Activated T-helper 1 cell treated with Interleukin-2 at 50 U/mL for 16 hours (primary cell): ENCODE measurements around the gene SSBP1.
"Not testable (repeated sequence)": the region's sequence is repeated elsewhere in the genome, so short reads cannot be mapped to it uniquely, and the experiment has no call there.

ENCODE experiments used
- DNase-seq: peaks from one replicate; pipeline ENCODE4 v3.0.0-alpha.2; 2020; ENCODE audit warnings: low read depth

The SSBP1 gene

DNA sequence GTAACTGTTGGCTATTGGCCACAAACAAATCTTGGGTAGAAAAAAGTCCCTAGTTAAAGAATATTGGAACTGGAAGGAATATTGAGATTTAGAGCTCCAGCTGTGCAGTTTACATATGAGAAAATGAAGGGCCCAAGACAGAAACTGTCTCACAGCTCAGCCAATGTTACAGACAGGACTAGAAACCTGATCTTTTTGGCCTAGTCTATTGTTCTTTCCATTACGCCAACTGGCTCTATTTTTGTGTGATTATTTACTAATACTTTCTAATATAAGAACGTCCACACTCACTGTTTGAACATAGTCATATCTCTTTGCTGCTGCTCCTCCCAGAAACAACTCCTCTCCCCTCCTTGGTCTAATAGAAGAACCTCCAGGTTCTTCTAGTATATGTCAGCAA, 28.8 kb upstream of the SSBP1 start:
- no peak for DNase-seq

DNA sequence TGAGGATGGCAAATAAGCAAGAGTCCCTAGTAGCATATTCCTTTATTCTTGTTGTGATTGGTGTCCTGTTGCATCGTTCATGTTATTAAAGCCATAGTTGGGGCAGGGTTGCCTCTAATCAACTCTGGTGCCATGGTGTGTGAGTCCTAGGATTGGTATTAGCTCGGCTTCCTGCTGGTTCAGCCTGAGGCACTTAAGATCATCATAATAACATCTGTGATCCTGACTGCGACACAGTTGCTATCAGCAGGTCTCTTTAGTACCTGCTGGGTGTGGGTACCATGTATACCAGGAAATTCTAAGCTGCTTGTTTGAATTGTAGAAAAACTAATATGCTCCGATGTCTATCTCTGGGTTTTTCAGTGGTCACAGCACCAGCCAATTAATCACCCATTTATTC, 28.4 kb upstream of the SSBP1 start:
- no peak for DNase-seq

DNA sequence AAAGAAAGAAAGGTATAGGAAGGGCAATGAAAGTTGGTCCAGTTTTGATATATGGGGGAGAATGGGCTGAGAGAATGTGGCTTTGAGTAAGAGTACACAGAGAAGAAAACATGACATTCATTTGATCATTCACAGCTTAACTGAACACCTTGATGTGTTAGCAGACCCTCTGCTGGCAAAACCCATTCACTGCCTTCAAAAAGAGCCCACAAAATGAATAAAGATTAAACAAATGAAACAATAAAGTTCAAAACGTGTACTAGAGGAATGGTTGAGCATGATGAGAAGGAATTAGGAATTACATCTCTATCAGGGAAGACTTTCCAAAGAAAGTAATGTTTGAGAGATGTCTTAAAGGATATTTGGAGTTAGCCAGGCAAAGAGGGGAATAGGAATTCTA, 27.9 kb upstream of the SSBP1 start:
- no peak for DNase-seq

DNA sequence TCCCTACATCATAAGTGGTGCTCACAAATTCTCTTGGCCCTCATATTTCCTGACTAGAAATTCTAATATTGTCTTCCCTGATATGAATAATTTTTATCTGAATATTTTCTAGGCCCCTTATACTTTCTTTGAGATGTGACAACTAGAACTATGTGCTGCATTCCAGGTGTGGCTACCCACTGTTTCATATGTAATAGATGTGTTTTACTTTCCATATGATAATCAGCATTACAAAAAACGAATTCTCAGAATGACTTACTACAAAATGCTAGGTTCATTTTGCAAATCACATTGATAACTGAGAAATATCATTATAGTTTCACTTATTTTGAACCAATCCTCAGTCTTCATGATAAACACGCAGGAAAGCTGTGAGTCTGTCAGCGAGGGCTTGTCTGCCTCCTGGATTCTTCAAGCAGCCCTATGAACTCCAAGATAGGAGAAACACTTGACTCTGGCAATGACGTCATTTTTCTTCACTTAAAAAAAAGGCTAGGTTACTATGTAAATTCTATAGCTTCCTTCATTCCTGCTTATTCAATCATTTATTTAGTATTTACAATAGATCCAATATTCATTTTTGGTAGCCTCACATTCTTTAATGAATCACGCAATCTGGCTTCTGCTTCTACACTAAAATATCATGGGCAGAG, 25.4 kb upstream of the SSBP1 start:
- no peak for DNase-seq

DNA sequence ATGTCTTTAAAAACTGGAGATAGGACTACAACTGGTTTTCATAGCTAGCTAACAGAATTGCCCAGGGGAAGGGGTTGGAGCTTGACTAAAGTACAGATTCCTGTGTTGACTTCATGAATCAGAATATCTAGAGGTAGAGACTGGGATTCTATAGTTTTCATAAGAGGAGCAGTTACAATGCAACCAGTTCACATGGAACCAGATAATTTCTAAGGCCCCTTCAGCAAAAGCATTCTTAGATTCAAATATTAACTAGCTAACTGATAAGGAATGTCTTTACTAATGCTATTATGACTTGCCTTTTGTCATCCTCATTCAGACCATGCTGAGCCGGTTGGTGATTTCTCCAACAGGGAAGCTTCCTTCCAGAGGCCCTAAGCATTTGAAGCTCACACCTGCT, 24.3 kb upstream of the SSBP1 start:
- no peak for DNase-seq

DNA sequence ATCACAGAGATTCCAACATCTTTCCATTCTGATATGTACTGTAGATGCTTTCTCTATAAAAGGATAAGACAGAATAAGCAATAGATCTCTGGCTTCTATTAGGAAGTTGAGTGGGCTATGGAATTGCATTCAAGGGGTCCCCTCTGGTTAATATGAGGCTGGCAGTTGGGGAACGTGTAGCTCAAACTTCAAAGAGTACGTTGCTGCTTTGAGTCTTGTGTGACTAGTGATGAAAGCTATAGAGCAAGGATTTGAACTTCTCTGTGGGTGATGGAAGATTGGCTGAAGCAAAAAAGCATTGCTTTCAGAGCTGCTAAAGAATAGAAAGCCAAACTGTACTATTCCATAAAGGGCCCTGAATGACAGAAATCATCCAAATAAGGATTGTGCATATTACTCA, 23.6 kb upstream of the SSBP1 start:
- DNase-seq: no peak

DNA sequence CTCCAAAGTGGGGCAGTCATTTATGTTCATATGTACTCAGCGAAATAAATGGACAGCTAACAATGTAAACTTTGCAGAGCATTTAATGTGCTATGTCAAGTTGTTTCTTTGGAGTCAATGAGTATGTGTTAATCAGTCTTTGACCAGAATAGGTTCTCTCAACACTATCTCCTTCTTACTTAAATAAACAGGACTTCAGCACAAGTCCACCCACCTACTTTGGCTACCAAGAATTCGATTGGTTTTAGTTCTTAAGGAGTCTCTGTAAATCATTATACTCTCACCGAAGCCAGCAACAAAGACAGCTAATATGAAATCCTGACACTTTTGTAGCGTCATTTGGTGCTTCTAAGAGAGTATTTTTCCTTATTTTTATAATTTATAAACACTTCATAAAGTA, 23.1 kb upstream of the SSBP1 start:
- DNase-seq: no peak

DNA sequence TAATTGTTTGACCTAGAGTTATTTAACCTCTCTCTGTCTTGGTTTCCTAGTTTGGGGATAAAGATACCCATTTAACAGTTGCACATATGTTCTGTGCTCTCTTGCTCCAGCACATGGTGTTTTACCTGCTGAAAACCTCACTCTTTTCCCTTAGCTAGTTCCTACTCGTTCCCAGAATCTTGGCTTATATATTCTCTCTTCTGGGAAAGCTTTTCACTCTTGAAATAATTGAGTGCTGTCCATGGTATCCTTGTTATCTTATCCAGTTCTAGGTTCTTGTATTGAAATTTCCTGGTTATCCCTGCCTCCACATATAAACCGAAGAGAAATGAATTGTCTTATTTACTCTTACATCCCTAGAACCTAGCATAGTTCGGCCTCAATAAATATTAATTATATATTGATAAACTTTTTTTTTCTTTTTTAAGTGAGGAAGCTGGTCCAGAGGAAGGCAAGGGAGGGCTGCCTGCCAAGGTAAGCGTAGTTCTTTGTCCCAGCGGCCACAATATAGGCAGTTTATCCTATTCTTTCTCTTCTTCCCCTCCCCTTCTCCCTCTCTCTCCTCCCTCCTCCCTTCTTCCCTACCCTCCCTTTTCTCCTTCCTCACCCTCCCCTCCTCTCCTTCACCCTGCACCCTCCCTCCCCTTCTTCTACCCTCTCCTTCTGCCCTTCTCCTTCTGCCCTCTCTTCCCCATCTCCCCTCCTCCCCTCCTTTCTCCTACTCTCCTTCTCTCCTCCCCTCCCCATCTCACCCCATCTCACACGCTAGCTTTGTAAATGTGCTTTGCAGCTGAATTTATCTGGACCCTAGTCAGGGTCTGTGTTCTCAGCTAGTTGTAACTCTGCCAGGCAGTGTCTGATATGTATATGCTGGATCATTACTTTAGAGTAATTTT, 22.1 kb upstream of the SSBP1 start:
- DNase-seq: no peak

DNA sequence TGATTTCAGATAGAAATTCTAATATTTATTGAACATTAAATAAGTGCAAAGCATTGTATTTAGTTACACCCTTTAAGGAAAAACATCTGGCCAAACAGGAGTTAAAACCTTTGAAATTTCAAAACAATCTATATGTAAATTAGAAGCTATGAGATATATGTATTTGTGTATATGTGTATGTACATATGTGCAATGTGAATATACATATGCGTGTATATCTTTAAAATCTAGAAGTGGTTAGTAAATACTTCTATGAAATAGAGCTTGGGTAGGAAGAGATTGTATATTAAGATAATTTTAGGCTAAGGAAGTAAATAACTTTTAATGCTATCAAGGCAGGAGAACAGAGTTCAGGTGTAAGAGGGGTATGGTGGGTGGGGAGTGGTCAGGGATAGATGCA, 20.7 kb upstream of the SSBP1 start:
- no peak for DNase-seq

DNA sequence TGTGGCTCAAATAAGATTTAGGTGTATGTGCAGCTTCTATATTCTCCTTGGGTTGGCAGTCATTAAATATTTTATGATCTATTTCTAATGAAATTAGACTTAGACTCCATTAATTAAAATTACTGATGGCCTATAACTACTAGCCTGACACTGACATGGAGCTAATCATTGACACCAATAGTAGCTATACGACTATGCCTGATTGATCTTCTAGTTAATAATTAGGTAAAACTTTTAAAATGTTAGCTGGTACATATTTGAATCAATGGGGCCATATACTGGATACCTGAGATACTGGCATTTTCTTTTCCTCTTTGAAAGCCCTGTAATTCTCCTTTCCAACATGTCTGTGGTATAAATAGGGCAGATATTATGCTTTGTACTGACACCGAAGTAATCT, 15.6 kb upstream of the SSBP1 start:
- no peak for DNase-seq

DNA sequence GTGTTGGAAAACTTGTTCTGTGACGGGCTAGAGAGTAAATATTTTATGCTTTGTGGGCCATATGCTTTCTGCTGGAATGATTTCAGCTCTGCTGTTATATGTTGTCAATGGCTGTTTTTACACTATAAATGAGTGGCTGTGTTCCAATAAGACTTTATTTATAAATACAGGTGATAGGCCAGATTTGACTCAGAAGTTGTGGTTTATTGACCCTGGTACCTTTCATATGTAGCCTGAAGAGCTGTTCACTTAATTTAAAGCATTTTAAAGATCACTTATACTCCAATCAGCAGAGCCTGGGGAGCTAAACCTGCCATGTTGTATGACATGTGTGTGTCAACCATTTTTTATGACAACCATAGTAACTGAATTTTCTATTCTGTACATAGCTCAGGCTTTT, 9.1 kb upstream of the SSBP1 start:
- DNase-seq: no peak

DNA sequence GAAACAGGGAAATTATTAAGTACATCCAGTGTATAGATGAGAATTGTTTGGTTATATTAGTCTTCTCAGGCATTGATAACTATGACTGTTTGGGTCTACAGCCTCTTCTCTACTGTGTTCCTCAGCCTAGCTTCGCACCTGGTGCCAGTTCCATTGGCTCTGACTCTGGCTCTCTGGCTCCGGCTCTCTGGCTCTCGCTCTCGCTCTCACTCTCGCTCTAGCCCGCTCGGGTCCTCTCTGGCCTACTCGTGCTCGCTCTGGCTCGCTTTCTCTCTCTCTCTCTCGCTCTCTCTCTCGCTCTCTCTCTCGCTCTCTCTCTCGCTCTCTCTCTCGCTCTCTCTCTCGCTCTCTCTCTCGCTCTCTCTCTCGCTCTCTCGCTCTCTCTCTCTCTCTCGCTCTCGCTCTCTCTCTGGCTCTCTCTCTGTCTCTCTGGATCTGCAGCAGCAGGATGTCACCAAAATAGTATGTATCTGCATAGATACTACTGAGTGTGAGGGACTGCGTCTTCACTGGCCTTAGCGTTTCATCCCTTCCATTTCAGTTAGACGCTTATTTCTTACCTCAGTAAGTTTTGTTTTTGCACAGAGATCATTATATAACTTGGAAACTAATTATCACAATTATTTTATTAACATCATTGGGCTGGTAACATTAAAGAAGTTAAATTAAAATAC, 6.5 kb upstream of the SSBP1 start:
- DNase-seq: no peak

DNA sequence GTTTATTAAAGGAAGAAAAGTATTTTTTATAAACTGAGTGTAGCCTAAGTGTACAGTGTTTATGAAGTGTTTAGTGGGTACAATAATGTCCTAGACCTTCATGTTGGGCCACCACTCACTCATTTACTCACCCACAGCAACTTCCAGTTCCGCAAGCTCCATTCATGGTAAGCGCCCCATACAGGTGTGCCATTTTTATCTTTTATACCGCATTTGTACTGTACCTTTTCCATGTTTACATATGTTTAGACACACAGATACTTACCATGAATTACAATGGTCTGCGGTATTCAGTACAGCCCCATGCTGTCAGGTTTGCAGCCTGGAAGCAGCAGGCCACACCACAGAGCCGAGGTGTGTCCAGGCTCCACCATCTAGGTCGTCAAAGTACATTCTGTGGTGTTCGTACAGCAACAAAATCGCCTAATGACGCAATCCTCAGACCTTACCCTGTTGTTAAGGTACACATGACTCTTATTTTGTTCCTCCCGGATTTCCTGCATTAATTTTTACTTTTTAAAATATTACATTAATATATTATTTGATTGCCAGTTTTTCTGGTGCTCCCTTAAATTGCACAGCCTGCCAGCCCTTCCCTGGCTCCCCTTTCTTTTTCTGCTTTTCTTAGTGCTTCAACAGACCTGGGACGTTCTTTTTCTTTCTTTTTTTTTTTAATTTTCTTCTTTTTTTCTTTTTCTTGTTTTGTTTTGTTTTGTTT, 881 bp upstream of the SSBP1 start:
- DNase-seq: no peak

DNA sequence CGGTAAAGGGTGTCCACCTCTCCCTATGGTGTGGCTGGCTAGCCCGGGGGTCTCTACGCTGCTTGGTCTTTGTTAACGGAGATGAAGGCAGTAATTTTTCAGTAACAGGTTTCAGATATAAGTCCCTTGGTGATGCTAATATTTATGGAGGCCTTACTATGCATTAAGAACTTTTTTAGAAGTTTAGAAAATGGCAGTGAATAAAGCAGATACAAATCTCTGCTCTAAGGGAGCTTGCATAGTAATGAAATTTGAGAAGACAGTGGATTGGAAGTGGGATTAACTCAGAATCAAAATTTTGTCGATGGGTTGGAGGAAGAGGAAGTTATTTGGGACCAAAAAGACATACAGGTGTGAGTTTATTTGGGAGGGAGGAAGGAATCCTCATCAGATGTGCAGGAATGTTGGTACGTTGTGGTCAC, 445 bp downstream of the SSBP1 start:
- DNase-seq: no peak

DNA sequence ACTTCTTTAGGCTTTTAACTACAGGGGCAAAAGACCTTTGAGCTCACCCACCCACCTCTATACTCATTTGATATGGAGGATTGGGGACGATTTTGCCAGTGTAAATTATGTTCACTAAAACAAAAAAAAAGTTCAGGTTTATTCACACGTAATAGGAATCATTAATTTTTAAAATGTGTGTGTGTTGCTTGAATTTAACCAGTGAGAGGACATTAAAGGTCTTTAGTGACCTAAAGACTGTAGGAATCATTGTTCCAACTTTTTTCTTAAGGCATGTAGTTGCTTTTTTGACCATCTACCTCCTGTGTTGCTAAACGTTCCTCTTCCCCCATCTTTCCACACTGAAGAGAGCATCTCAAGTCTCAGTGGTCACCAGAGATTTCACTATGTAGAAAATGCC, 1.1 kb downstream of the SSBP1 start:
- DNase-seq: no peak

DNA sequence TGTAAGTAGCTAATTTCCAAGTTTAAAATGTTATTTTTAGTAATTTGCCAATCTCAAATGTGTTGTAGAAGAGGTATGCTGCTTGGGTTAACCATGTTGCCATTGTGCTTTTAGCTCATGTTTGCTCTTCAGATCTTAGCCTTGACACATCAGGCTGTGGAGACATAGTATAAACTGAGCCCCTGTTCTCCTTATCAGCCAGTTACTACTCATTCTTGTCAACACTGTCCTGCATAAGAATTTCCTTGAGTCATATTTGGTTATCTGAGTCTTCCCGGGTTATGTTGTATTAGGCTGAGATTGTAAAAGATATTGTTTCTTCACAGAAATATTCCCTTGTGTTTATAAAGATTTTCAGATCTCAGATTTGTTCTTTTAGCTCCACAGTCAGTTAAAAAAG, 4.1 kb downstream of the SSBP1 start:
- DNase-seq: no peak

DNA sequence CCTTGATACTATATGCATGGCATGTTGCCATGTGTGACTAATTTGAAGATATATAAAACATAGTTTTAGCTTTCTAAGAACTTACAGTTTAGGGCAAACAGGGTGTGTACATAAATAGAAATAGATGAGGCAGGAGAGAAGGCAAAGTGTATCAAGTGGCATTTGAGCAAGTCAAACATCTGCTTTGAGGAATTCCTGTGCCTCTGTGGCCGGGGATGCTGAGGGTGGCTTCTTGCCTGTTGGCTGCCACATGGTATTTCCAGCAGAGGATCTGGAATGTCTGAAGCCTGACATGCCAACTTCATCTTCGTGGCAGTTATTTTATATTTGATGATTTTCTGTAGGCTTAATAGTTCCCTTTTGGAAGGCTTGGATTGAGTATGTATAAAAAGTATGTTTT, 6.0 kb downstream of the SSBP1 start:
- no peak for DNase-seq

DNA sequence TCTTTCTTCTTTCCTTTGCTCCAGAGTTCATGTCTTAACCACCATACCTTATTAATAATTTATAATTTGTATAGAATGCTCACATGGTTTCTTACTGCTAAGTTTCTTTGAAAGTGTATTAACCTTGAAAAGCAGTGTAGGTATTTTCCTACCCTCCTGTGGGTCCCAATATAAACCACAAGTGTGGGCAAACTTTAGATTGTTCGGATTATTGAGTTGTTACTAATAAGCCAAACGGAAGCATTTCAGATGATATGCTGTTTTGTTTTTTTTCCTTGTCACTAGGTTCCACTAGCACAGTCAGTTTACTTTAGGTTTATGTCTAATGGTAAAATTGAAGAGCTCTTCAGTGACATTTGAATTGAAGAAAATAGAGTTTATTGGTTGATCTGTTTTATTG, 10.2 kb downstream of the SSBP1 start:
- no peak for DNase-seq

DNA sequence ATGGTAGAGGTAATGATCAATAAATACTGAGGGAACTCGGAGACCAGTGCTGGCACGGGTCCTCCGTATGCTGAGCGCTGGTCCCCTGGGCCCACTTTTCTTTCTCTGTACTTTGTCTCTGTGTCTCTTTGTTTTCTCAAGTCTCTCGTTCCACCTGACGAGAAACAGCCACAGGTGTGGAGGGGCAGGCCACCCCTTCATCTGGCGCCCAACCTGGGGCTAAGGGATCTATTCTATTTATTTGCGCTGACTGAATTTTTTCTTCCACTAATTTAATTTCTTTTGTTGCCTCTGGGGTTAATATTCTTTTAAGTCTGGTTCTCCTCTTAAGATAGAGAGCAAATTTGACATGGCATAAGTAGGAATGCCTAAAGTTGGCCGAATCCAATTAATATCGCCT, 13.7 kb downstream of the SSBP1 start:
- not testable (repeated sequence) for DNase-seq

DNA sequence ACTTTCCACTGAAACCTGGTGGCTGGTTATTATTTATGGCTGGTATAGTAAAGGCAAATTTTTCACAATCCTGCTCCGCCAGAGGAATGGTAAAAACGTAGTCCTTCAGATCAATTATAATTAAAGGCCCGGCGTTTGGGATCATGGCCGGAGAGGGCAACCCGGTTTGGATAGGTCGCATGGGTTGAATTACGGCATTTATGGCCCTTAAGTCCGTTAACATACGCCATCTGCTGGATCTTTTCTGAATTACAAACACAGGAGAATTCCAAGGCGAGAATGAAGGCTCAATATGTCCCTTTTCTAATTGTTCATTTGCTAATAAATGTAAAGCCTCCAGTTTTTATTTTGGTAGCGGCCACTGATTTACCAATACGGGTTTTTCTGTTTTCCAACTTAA, 14.5 kb downstream of the SSBP1 start:
- no peak for DNase-seq

DNA sequence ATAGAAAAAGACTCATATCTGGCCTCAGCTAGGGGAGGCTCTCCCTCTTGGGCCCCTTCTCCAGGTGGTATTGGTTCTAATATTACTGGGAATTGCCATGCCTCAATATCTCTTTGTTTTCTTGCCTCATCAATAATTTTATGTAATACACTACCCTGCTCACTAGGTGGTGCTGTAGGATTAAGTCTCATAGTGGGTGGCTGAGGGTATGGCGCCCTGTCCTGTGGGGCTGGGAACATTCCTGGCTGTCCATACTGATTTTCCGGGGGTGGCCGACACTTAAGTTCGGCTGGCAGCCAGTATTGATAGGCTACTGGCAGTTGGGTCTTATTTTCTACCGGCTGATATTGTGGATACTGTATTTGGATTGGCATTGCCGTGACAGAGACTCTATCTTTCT, 16.8 kb downstream of the SSBP1 start:
- no peak for DNase-seq

DNA sequence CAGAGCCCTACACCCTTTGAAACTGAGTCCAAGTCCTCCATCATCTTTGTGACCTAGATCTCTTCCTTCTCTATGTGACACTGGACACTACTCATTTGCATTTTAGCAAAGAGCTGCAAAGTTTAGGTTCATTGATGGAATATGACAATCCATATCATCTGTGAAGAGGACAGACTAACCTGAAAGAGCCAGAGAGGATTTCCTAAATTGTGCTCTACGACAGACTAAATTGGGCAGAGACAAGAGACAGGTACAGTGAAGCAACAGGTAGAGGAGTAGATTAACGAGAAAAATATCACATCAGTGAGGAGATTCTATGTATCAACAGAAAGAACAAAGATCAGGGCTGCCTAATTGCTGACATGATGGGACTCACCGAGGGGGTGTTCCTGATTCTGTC, 25.6 kb downstream of the SSBP1 start, which contains the start of gene TAS2R3:
TAS2R3 (plus strand) TSS at position 301 of the 400 bp plus-strand sequence; CDS start at position 363, 62 bp downstream.
- DNase-seq: no peak
